RWPE1 (cell line): ENCODE data around the gene CAPN5.

ENCODE experiments used
- CTCF ChIA-PET: fragments of 350-600 bp; sonication (Branson Sonifier 250); formaldehyde crosslinking; extraction: SDS; loops from one replicate; lab custom pipeline; 2021; lab: Yijun Ruan, JAX
- POLR2A ChIA-PET: fragments of 400-600 bp; formaldehyde crosslinking; extraction: SDS; loops from one replicate; lab custom pipeline; 2020; ENCODE audit warnings: antibody characterized with exemption; ENCODE audit not compliant: low non-redundant PET; lab: Yijun Ruan, JAX
- DNase-seq: peaks from one replicate; pipeline ENCODE4 v3.0.0; 2012; ENCODE audit warnings: low spot score
- H3K27ac ChIP-seq: fragments of 450-650 bp; 2 replicates; pipeline ENCODE4 v1.5.1; 2017
- TF ChIP-seq, protein P1 (sequence below): fragments of 450-650 bp; conservative IDR thresholded peaks from 2 replicates; pipeline ENCODE4 v1.5.1; 2017; ENCODE audit warnings: low read depth, mild to moderate bottlenecking

CAPN5 gene

DNA sequence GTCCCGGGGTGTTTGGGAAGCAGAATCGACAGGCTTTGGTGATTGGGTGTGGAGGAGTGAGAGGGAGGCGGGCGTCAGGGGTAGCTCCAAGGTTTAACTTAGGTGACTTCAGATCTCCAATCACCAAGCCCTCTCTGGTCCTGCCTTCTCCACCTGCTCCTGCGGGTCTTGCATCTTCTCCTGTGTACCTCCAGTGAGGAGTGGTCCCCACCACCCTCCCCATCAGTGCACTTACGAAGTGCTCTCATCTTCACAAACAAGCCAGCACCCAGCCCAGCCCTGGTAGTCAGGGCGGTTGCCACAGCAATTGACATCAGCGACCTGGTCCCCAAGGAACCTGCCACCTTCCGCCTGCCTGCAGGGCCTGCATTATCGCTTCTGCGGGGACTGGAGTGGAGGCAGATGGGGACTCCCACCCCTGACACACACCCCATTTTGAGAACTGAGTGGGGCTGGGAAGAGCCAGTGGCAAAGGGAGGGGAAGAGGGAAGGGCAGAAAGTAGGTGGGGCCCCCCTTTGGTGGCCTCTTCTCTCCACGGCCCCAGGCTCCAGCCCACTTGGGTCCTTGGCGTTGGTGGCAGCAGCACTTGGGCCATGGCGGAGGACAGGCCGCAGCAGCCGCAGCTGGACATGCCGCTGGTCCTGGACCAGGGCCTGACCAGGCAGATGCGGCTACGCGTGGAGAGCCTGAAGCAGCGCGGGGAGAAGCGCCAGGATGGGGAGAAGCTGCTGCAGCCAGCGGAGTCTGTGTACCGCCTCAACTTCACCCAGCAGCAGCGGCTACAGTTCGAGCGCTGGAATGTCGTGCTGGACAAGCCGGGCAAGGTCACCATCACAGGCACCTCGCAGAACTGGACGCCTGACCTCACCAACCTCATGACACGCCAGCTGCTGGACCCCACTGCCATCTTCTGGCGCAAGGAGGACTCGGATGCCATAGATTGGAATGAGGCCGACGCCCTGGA lies 35.8 kb downstream of the CAPN5 start, which contains the start of gene OMP:
OMP (plus strand) TSS at position 595 of the 965 bp plus-strand sequence; CDS start at position 595, 0 bp downstream.
- DNase-seq = no peak
- ChIA-PET CTCF (no interaction called here), POLR2A (no interaction called here)
- TF ChIP-seq, protein P1, sequence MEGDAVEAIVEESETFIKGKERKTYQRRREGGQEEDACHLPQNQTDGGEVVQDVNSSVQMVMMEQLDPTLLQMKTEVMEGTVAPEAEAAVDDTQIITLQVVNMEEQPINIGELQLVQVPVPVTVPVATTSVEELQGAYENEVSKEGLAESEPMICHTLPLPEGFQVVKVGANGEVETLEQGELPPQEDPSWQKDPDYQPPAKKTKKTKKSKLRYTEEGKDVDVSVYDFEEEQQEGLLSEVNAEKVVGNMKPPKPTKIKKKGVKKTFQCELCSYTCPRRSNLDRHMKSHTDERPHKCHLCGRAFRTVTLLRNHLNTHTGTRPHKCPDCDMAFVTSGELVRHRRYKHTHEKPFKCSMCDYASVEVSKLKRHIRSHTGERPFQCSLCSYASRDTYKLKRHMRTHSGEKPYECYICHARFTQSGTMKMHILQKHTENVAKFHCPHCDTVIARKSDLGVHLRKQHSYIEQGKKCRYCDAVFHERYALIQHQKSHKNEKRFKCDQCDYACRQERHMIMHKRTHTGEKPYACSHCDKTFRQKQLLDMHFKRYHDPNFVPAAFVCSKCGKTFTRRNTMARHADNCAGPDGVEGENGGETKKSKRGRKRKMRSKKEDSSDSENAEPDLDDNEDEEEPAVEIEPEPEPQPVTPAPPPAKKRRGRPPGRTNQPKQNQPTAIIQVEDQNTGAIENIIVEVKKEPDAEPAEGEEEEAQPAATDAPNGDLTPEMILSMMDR = no peak
- no peak within 1 kb of the TSS for H3K27ac ChIP-seq

DNA sequence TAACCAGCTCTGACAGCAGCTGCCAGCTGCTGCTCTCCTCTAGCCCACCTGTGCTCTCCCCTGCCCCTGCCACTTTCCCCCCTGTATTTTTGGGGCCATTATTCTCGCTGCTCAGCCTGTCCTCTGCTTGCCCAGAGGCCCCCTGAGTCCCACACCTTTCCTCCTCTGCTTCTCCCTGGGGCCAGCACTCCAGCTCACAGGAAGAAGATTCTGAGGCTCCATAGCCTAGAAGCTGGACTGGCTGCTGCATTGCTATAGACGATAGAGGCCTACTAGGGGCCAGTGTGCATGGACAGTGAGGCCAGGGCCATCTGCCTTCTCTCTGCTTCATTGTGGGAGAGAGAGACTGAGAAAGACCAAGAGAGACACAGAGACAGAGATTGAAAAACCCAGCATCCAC lies 36.5 kb downstream of the CAPN5 start:
- ChIA-PET POLR2A (no interaction called here), CTCF (no interaction called here)
- no peak overlapping the region for H3K27ac ChIP-seq
- no peak for DNase-seq
- TF ChIP-seq, protein P1 = no peak

DNA sequence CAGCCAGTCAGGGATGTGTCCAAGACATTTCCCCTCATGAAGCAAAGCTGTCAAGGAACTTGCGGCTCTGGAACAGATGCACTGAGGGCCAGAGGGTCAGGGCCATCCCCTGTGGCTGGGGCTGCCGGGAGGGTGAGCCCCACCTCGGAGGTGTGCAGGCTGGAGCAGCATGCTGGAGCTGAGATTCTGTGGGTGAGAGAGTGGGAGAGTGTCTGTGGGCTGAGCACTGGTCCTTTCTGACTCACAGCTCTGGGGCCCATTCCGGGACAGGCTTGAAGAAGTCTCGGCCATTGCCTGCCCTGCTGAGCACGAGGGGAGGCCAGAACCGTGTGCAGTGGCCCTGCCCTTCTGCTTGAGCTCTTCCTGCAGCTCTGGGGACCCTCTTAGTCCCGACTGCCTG lies 38.0 kb downstream of the CAPN5 start:
- DNase-seq = no peak
- ChIA-PET POLR2A (no interaction called here), CTCF (interaction anchor here (0.7 to 2.0 kb wide), 4 partner anchors 13 to 65 kb away, joined by 3 to 6 read pairs (median 4); no protein-coding TSS in a partner anchor)
- no peak overlapping the region for H3K27ac ChIP-seq
- TF ChIP-seq, protein P1 = no peak

DNA sequence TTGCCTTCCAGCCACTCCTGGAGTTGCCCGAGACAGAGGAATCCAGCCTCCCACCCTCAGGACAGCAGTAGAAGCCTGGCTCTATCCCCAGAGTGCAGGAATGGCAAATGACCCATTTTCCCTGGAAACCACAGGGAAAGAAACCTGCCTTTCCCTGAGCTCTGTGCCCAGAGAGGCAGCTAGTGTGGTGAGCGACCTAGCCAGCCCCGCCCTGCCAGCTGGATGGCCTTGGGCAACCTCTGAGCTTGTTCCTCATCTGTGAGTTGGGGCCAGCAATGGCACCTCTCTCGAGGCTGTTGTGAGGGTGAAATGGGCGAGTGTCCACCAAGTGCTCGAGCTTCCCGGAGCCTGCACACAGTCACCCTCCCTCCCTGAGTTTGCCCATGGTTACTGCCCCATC lies 39.5 kb downstream of the CAPN5 start:
- H3K27ac ChIP-seq = no peak overlapping the region
- CTCF ChIA-PET = interaction anchor here (0.6 to 2.0 kb wide), 4 partner anchors 21 to 1400 kb away, joined by 3 to 10 read pairs (median 5); no protein-coding TSS in a partner anchor
- DNase-seq = no peak
- TF ChIP-seq, protein P1 = no peak
- POLR2A ChIA-PET = no interaction called here

DNA sequence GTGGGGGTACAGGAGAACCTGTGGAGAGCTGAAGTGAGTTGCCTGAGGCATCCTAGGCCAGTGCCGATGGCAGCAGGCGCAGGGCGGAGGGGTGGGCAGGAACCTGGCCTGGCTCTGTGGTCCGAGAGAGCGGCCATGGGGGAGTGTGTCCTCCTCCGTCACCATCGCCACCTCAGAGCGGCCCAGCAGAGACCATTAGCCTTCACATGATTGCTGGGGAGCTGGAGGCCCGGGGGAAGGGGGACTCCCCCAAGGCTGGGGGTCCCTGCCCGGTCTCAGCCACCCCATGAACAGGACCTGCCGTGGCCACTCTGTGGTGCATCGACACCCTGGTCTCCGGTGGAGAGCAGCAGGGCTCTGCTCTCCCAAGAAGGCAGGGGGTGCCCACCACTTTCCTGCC lies 40.0 kb downstream of the CAPN5 start:
- no peak overlapping the region for H3K27ac ChIP-seq
- DNase-seq = no peak
- CTCF ChIA-PET = interaction anchor here (0.6 to 2.0 kb wide), 5 partner anchors 16 to 1401 kb away, joined by 3 to 10 read pairs (median 5); no protein-coding TSS in a partner anchor
- POLR2A ChIA-PET = no interaction called here
- TF ChIP-seq, protein P1 = no peak

DNA sequence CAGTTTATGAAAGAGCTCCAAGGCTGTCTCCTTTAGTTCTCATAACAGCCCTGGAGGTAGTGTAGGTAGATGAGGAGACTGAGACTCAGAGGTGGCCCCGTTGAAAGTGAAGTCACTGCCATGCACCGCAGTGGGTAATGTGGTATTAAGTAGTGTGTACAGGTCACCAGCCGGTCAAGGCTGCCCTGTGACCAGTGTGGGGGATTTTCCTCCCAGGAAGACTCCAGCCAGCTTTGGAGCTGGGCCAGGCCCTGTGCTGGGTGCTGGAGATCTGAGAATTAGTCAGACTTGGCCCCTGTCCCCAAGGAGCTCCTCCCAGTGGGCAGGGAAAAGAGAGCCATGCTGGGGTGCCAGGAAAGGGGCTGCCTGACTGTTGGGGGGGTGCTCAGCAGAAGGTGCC lies 41.2 kb downstream of the CAPN5 start:
- POLR2A ChIA-PET = no interaction called here
- CTCF ChIA-PET = interaction anchor here (0.6 to 1.1 kb wide), 4 partner anchors 17 to 392 kb away, joined by 4 to 6 read pairs (median 4); no protein-coding TSS in a partner anchor
- peak; percentile 36 for DNase-seq
- no peak overlapping the region for H3K27ac ChIP-seq
- TF ChIP-seq, protein P1 = no peak
